Measurements from ENCODE around the gene YAF2. TPM values are rescaled to one million over a fixed set of nuclear protein-coding genes. Genes with fewer than 3 reads are reported as not detected.

YAF2 gene
- total and polyA plus RNA-seq, 10 donors: 15.9 to 83.7 (median 49.2) TPM

DNA sequence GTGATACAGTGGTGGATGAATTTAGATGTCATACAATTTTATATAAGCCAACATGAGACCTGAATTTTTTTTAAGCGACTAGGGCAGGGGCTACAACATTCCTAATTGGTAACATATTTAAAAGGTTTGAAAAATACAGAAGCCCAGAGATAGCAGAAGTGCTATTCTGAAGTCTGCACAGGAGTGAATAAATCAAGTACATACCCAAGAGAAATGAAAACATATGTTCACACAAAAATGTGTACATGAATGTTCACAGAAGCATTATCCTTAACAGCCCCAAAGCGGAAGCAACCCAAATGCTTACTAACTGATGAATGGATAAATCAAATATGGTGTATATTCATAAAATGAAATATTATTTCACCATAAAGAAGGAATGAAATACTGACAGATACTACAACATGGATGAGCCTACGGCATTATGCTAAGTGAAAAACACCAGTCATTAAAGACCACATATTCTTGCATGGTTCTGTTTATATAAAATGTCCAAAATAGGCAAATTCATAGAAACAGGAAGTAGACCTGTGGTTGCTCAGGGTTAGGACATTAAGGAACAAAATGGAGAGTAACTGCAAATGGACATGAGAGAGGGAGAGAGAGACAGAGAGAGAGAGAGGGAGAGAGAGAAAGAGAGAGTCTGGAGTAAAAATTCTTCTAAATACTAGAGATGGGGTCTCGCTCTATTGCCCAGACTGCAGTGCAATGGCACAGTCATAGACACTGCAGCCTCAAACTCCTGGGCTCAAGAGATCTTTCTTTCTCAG lies 65.4 kb downstream of the YAF2 start:
- WGBS, 5 donors: 94 to 98% (median 94%) methylated on average over 4 of the region's 4 CpGs
- Histone ChIP-seq H3K27me3 (replicated peaks in 1 of 7) (no peaks in the 10 kb centered on the region), H3K4me3 (no peak overlapping the region), H3K36me3 (peaks cover 0 to 49% (median 2%) of the 10 kb centered on the region in 6 donors), H3K27ac (no peak overlapping the region), H3K4me1 (peaks cover 0 to 31% (median 15%) of the 10 kb centered on the region in 6 donors), H3K9me3 (peaks cover 0 to 6% (median 0%) of the 10 kb centered on the region in 8 donors)
- TF ChIP-seq POLR2AphosphoS5 (IDR thresholded peaks at IDR 0.05): no peak
- no peak for TF ChIP-seq CTCF (IDR thresholded peaks at IDR 0.05 in 8 of 11, conservative IDR thresholded peaks at IDR 0.05 in 3 of 11)
- TF ChIP-seq POLR2A (IDR thresholded peaks at IDR 0.05): no peak
- no peak for DNase-seq
- intact Hi-C loops (cut with DNase I; ENCODE audit: low total_unique reads): no loop called here

DNA sequence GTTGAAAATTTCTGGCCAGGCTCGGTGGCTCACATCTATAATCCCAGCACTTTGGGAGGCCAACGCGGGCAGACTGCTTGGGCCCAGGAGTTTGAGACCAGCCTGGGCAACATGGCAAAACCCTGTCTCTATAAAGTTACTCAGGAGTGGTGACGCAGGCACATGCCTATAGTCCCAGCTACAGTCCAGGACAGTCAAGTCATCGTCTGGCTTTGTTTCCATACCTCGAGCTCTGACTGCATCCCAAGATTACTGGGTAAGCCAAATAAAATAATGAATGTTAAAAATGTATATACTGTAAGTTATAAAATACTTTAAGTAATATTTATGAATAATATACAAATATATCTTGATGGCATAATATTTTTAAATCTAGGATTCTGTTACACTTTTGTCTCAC lies 70.3 kb downstream of the YAF2 start:
- intact Hi-C loops (cut with DNase I; ENCODE audit: low total_unique reads): no loop called here
- Histone ChIP-seq H3K27ac (no peak overlapping the region), H3K27me3 (replicated peaks in 1 of 7) (no peaks in the 10 kb centered on the region), H3K36me3 (peaks cover 0 to 33% (median 2%) of the 10 kb centered on the region in 6 donors), H3K4me3 (no peak overlapping the region), H3K9me3 (no peaks in the 10 kb centered on the region), H3K4me1 (peaks cover 0 to 27% (median 4%) of the 10 kb centered on the region in 6 donors)
- no peak for DNase-seq
- WGBS, 5 donors: 96 to 98% (median 97%) methylated on average over 6 of the region's 6 CpGs
- TF ChIP-seq POLR2AphosphoS5 (IDR thresholded peaks at IDR 0.05) (no peak), CTCF (IDR thresholded peaks at IDR 0.05 in 8 of 11, conservative IDR thresholded peaks at IDR 0.05 in 3 of 11) (no peak), POLR2A (IDR thresholded peaks at IDR 0.05) (no peak)

GRCh38 chr12:42166501-42166900 lies 71.5 kb downstream of the YAF2 start:
- TF ChIP-seq CTCF (IDR thresholded peaks at IDR 0.05 in 8 of 11, conservative IDR thresholded peaks at IDR 0.05 in 3 of 11): no peak
- TF ChIP-seq POLR2AphosphoS5 (IDR thresholded peaks at IDR 0.05): no peak
- TF ChIP-seq POLR2A (IDR thresholded peaks at IDR 0.05): no peak
- intact Hi-C loops (cut with DNase I; ENCODE audit: low total_unique reads): no loop called here

GRCh38 chr12:42163913-42164312 lies 74.1 kb downstream of the YAF2 start:
- peaks cover 0 to 38% (median 11%) of the 10 kb centered on the region in 6 donors for H3K36me3 ChIP-seq
- TF ChIP-seq CTCF (IDR thresholded peaks at IDR 0.05 in 8 of 11, conservative IDR thresholded peaks at IDR 0.05 in 3 of 11) (no peak), POLR2A (IDR thresholded peaks at IDR 0.05) (no peak), POLR2AphosphoS5 (IDR thresholded peaks at IDR 0.05) (no peak)
- H3K27ac ChIP-seq: no peak overlapping the region
- no peaks in the 10 kb centered on the region for H3K27me3 ChIP-seq (replicated peaks in 1 of 7)
- H3K4me1 ChIP-seq: peaks cover 0 to 22% (median 0%) of the 10 kb centered on the region in 6 donors
- DNase-seq: no peak
- no peaks in the 10 kb centered on the region for H3K9me3 ChIP-seq
- H3K4me3 ChIP-seq: no peak overlapping the region
- intact Hi-C loops (cut with DNase I; ENCODE audit: low total_unique reads): no loop called here

More at GRCh38 chr12:42166501-42166900, 71.5 kb downstream of the YAF2 start:
- no peak for DNase-seq
- Histone ChIP-seq H3K9me3 (no peaks in the 10 kb centered on the region), H3K27me3 (replicated peaks in 1 of 7) (no peaks in the 10 kb centered on the region), H3K4me1 (peaks cover 0 to 32% (median 0%) of the 10 kb centered on the region in 6 donors), H3K4me3 (no peak overlapping the region), H3K36me3 (peaks cover 0 to 30% (median 2%) of the 10 kb centered on the region in 6 donors), H3K27ac (no peak overlapping the region)
